ENCODE results near the gene COL11A1.
"Not testable (repeated sequence)": the region's sequence is repeated elsewhere in the genome, so short reads cannot be mapped to it uniquely, and the experiment has no call there.

COL11A1 gene

GRCh38 chr1:103129255-103129654, 20.9 kb upstream of the COL11A1 start:
- H3K4me3 ChIP-seq (ENCODE audit: low read length) = no peak overlapping the region
- DNase-seq (ENCODE audit: low read depth) = peak; percentile 38
- no peak for TF ChIP-seq CTCF (IDR thresholded peaks at IDR 0.05; ENCODE audit: insufficient read depth, low read depth, low read length, missing control alignments)

- H3K4me3 ChIP-seq (ENCODE audit: low read length); DNase-seq (ENCODE audit: low read depth): not testable (repeated sequence)
These were observed 19.9 kb upstream of the COL11A1 start for GRCh38 chr1:103128256-103128655.

- peak; percentile 18 for DNase-seq (ENCODE audit: low read depth)
- no peak for TF ChIP-seq CTCF (IDR thresholded peaks at IDR 0.05; ENCODE audit: insufficient read depth, low read depth, low read length, missing control alignments)
- no peak overlapping the region for H3K4me3 ChIP-seq (ENCODE audit: low read length)
These were observed 16.9 kb upstream of the COL11A1 start for GRCh38 chr1:103125219-103125618.

GRCh38 chr1:103122983-103123720, 14.8 kb upstream of the COL11A1 start:
- TF ChIP-seq CTCF (IDR thresholded peaks at IDR 0.05; ENCODE audit: insufficient read depth, low read depth, low read length, missing control alignments) = no peak
- no peak overlapping the region for H3K4me3 ChIP-seq (ENCODE audit: low read length)
- no peak for DNase-seq (ENCODE audit: low read depth)

GRCh38 chr1:103120981-103121380, 12.7 kb upstream of the COL11A1 start:
- no peak for DNase-seq (ENCODE audit: low read depth)
- TF ChIP-seq CTCF (IDR thresholded peaks at IDR 0.05; ENCODE audit: insufficient read depth, low read depth, low read length, missing control alignments) = no peak
- no peak overlapping the region for H3K4me3 ChIP-seq (ENCODE audit: low read length)

- H3K4me3 ChIP-seq (ENCODE audit: low read length) = no peak overlapping the region
- TF ChIP-seq CTCF (IDR thresholded peaks at IDR 0.05; ENCODE audit: insufficient read depth, low read depth, low read length, missing control alignments) = no peak
- no peak for DNase-seq (ENCODE audit: low read depth)
These were observed 4.2 kb upstream of the COL11A1 start for GRCh38 chr1:103112546-103112945.

- no peak for DNase-seq (ENCODE audit: low read depth)
- TF ChIP-seq CTCF (IDR thresholded peaks at IDR 0.05; ENCODE audit: insufficient read depth, low read depth, low read length, missing control alignments) = no peak
- no peak overlapping the region for H3K4me3 ChIP-seq (ENCODE audit: low read length)
These were observed 3.6 kb upstream of the COL11A1 start for GRCh38 chr1:103111926-103112325.

Data from epithelial cell of esophagus (primary cell).